ENCODE results near the gene SYNRG. TPM values are rescaled to one million over a fixed set of nuclear protein-coding genes. Genes with fewer than 3 reads are reported as not detected.
A peak's percentile ranks its signal among the peaks of the same experiment; 100 is the strongest.

SYNRG gene, protein sequence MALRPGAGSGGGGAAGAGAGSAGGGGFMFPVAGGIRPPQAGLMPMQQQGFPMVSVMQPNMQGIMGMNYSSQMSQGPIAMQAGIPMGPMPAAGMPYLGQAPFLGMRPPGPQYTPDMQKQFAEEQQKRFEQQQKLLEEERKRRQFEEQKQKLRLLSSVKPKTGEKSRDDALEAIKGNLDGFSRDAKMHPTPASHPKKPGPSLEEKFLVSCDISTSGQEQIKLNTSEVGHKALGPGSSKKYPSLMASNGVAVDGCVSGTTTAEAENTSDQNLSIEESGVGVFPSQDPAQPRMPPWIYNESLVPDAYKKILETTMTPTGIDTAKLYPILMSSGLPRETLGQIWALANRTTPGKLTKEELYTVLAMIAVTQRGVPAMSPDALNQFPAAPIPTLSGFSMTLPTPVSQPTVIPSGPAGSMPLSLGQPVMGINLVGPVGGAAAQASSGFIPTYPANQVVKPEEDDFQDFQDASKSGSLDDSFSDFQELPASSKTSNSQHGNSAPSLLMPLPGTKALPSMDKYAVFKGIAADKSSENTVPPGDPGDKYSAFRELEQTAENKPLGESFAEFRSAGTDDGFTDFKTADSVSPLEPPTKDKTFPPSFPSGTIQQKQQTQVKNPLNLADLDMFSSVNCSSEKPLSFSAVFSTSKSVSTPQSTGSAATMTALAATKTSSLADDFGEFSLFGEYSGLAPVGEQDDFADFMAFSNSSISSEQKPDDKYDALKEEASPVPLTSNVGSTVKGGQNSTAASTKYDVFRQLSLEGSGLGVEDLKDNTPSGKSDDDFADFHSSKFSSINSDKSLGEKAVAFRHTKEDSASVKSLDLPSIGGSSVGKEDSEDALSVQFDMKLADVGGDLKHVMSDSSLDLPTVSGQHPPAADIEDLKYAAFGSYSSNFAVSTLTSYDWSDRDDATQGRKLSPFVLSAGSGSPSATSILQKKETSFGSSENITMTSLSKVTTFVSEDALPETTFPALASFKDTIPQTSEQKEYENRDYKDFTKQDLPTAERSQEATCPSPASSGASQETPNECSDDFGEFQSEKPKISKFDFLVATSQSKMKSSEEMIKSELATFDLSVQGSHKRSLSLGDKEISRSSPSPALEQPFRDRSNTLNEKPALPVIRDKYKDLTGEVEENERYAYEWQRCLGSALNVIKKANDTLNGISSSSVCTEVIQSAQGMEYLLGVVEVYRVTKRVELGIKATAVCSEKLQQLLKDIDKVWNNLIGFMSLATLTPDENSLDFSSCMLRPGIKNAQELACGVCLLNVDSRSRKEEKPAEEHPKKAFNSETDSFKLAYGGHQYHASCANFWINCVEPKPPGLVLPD (N-terminal part only)
- 24.9 and 26.2 TPM in 2 replicates for polyA plus RNA-seq (2011; rRNA removed)
- 47.5 and 52.4 TPM in 2 replicates for polyA minus RNA-seq (2011; rRNA and poly(A)+ RNA removed)

DNA sequence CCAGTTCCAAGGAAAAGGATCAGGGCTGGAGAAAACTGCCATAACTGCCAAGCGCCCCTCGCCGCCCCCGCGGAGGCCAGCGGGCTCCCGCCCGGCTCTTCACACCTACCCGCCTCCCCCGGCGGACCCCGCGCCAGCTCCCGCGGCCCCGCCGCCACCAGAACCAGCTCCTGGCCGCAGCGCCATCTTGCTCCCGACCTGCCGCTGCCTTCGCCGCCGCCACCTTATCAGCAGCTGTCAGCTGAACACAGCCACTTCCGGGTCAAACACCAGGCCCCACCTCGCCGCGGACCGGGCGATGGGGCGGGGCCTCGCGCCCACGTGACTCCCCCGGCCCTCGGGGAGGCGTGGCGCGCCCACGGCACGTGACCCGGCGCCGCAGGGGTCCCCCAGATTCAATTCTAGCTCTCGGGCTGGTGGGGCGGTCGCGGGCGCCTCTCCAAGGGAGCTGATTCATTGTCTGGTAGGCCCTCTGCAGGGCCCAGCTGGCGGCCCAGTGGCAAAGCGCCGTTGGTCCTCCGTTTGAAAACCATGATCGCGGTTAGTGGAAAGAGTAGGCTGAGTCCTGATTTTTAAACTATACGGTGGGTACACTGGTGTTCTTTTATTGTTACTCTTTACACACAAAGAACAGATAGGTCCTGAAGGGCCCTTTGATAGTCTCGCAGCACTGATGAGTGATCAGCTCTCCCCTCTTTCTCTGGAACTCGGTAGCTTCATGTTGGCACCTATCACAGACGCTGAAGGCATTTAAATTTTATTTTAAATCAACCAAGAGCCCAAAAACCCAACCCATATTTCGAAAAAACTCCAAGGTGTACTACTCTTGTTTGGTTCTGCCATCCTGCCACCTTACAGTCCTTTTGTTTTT lies at the start of gene SYNRG:
TSS of gene SYNRG (minus strand) at position 249 of the 871 bp plus-strand sequence. CDS start at position 186, 63 bp downstream.
- DNase-seq (ENCODE audit: low read depth, low spot score) = peak; percentile 86
- TF ChIP-seq CTCF (IDR thresholded peaks at IDR 0.05; ENCODE audit: low read depth, low read length) = peak; percentile 43
- POLR2A ChIA-PET = interaction anchor here (0.6 to 2.0 kb wide), 9 partner anchors 12 to 207 kb away, joined by 3 to 10 read pairs (median 4); partner anchors contain the start of gene DUSP14
- H3K4me3 ChIP-seq (ENCODE audit: low read depth, low read length) = peak within 1 kb of the TSS; percentile 88
- CTCF ChIA-PET = interaction anchor here (0.6 to 3.4 kb wide), 11 partner anchors 9 to 236 kb away, joined by 3 to 24 read pairs (median 6); no protein-coding TSS in a partner anchor
- no peaks in the 10 kb centered on the region for H3K9me3 ChIP-seq (ENCODE audit: control insufficient read depth, insufficient read depth, low read length)
- H3K27me3 ChIP-seq (ENCODE audit: control insufficient read depth, insufficient read depth, low read length) = no peaks in the 10 kb centered on the region
- H3K27ac ChIP-seq (ENCODE audit: low read depth, low read length) = peak within 1 kb of the TSS; percentile 72

- ChIA-PET POLR2A (no interaction called here), CTCF (interaction anchor here (1.0 kb wide), 1 partner anchor 159 kb away, joined by 4 read pairs; no protein-coding TSS in a partner anchor)
- Histone ChIP-seq H3K27ac (ENCODE audit: low read depth, low read length) (no peak overlapping the region), H3K27me3 (ENCODE audit: control insufficient read depth, insufficient read depth, low read length) (no peaks in the 10 kb centered on the region), H3K9me3 (ENCODE audit: control insufficient read depth, insufficient read depth, low read length) (no peaks in the 10 kb centered on the region), H3K4me3 (ENCODE audit: low read depth, low read length) (no peak overlapping the region)
- DNase-seq (ENCODE audit: low read depth, low spot score) = no peak
- no peak for TF ChIP-seq CTCF (IDR thresholded peaks at IDR 0.05; ENCODE audit: low read depth, low read length)
These were observed 48.0 kb upstream of the SYNRG start for GRCh38 chr17:37657202-37657601.

GRCh38 chr17:37651849-37652248 lies 42.6 kb upstream of the SYNRG start:
- ChIA-PET POLR2A (no interaction called here), CTCF (interaction anchor here (0.5 to 6.0 kb wide), 3 partner anchors 57 to 164 kb away, joined by 3 to 102 read pairs (median 58); no protein-coding TSS in a partner anchor)
- Histone ChIP-seq H3K27ac (ENCODE audit: low read depth, low read length) (no peak overlapping the region), H3K27me3 (ENCODE audit: control insufficient read depth, insufficient read depth, low read length) (no peaks in the 10 kb centered on the region), H3K4me3 (ENCODE audit: low read depth, low read length) (no peak overlapping the region), H3K9me3 (ENCODE audit: control insufficient read depth, insufficient read depth, low read length) (no peaks in the 10 kb centered on the region)
- no peak for TF ChIP-seq CTCF (IDR thresholded peaks at IDR 0.05; ENCODE audit: low read depth, low read length)
- no peak for DNase-seq (ENCODE audit: low read depth, low spot score)

DNA sequence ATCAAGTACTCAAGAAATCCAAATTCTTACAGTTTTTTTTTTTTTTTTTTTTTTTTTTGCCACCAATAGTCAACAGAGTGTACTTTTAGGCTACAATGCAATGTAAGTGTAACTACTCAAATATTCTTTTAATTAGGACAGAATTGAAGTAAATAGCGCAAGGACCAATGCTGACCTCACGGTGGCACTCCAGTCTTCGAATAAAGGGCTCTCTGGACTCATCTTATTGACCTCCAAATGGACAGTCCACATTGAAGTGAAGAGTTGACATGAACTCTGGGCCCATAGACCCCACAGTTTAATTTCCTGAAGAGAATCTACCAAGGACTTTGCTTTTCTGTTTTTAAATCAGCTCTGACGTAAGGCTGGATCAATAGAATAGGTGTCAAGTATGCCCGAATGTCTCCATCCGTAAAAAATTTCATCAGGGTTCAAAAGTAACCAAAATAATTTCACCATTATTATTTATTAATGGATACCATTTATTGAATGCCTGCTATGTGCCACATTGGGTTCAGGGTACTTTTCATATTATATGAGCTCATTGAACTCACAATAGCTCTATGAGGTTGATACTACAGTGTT lies 41.3 kb upstream of the SYNRG start:
- ChIA-PET POLR2A (no interaction called here), CTCF (interaction anchor here (0.5 to 6.0 kb wide), 39 partner anchors 9 to 1164 kb away, joined by 3 to 102 read pairs (median 5); no protein-coding TSS in a partner anchor)
- Histone ChIP-seq H3K9me3 (ENCODE audit: control insufficient read depth, insufficient read depth, low read length) (no peaks in the 10 kb centered on the region), H3K27ac (ENCODE audit: low read depth, low read length) (no peak overlapping the region), H3K27me3 (ENCODE audit: control insufficient read depth, insufficient read depth, low read length) (no peaks in the 10 kb centered on the region), H3K4me3 (ENCODE audit: low read depth, low read length) (no peak overlapping the region)
- no peak for DNase-seq (ENCODE audit: low read depth, low spot score)
- TF ChIP-seq CTCF (IDR thresholded peaks at IDR 0.05; ENCODE audit: low read depth, low read length) = peak; percentile 52
